RKO (cell line): ENCODE data around the gene FIBP.
A peak's percentile ranks its signal among the peaks of the same experiment; 100 is the strongest.
"Not testable (repeated sequence)": the region's sequence is repeated elsewhere in the genome, so short reads cannot be mapped to it uniquely, and the experiment has no call there.

Source experiments
- DNase-seq: peaks from one replicate; pipeline ENCODE4 v3.0.0-alpha.2; 2016; ENCODE audit warnings: low spot score

Gene FIBP

DNA sequence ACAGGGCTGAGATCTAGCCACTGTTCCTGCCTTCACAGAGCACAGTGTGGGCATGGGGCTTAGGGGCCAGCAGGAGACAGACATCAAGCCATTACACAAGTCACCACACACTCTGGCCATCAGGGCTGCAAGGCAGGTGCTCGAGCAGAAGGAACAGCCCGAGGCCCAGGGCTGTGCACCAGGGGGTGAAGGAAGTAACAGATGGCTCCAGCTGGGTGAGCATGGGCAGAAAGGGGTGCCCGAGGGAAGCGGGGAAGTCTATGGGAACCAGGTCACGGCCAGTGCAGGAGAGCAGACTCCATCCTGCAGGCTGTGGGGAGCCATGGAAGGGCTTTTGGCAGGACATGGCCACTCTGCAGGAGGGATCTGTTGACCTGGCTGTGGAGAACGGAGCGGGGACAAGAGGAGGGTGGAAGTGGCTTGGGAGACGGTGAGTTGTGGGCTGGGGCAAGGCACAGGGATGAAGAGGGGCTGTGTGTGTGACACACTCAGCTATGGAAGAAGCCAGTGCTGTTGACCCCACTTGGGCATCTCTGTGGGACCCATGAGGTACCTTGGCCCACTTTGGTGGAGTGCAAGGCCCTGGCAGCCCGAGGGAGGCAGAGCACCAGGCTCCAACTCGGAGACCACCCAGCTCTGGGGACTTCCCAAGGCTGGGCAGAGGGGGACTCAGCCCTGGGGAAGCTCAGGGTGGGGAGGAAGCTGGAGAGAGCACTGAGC lies 27.0 kb upstream of the FIBP start:
- DNase-seq: peak; percentile 75

DNA sequence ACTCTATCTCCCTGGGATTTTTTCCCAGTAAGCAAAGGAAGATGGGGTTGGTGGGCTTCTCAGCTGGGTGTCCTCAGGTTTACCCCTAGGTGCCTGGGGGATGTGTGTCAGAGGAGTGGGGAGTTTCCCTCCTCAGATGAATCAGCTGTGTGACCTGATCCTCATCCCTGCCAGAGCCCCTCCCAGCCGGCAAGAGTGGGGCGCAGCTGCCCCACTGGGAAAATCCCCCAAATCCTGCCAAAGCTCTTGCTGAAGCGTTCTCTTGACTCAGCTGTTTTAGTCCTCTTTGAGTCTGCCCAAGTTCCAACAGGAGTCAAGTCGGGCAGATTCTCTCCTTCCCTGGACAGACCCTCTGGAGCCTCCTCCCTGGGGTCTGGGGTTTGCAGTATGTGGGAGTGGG lies 24.6 kb upstream of the FIBP start:
- peak; percentile 96 for DNase-seq

DNA sequence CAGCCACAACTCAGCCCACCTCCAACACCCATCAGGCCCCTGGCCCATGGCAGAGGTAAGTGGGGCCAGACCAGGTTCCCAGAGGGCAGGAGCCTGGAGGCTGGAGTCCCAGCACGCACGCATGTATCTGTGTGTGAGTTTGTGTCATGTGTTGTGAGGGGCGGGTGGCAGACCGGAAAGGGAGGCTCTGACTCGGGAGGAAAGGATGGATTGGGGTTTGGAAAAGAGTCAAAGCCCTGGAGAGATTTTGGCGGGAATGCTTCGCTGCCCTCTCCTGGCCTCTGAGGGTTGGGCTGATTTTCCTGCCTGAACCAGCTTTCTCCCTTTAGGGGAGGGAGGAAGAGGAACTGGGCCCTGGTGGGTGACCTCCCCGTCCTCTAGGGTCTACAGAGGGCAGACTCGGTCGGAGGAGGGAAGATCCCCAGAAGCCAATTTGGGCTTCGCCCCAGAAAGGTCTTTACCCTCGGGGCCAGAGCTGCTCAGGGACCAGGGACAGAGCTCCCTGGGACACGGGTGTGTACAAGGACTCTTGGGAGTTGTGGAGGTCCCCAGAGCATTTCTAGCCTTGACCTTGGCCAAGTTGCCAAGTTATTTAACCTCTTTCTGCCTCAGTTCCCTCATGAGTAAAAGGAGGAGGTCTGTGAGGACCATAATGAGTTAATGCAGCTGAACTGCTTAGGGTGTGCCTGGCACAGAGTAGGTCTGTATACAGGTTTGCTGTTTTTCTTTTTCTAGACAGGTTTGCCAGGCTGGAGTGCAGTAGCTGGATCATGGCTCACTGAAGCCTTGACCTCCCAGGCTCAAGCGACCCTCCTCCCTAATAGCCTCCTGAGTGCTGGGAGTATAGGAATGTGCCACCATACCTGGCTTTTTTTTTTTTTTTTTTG lies 23.7 kb upstream of the FIBP start:
- DNase-seq: peak; percentile 97

DNA sequence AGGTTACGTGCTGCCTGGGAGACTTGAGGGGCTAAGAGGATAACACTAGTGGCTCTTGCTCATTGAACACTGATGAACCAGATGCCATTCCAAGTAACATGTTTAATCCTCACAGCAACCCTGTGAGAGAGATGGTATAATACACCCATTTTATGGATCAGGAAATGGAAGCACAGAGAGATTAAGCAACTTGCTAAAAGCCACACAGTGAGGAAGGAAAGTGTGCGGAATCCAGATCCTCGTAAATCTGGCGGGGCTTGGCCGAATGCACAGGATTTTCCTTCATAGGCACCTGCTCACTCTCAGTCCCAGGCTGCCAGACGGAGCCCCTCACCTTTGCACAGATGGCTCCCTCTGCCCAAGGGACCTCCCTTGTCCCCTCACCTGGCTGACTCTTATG lies 19.6 kb upstream of the FIBP start:
- DNase-seq: peak; percentile 61

DNA sequence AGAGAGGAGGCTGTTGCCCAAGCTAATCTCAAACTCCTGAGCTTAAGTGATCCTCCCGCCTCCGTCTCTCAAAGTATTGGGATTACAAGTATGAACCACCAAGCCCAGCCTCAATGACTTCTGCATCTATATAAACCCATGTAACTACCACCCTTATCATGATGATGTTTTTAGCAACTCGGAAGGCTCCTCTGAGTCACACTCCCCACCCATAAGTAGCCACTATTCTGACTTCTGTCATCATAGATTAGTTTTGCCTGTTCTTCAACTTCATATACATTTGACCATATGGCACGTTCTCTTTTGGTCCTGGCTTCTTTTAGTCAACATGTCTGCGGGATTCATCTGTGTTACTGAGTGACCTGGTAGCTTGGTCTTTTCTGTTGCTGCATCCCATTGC lies 18.3 kb upstream of the FIBP start:
- peak; percentile 78 for DNase-seq

DNA sequence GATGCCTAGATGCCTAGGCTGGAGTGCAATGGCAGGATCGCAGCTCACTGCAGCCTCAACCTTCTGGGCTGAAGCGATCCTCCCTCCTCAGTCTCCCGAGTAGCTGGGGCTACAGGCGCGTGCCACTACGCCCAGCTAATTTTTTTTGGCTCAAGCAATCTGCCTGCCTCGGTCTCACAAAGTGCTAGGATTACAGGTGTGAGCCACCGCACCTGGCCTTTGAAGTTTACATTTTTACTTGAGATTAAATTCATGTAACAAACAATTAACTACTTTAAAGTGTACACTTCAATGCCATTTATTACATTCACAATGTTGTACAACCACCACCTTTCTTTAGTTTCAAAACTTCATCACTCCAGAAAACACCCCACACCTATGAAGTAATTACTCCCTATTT lies 15.4 kb upstream of the FIBP start:
- DNase-seq: peak; percentile 34

DNA sequence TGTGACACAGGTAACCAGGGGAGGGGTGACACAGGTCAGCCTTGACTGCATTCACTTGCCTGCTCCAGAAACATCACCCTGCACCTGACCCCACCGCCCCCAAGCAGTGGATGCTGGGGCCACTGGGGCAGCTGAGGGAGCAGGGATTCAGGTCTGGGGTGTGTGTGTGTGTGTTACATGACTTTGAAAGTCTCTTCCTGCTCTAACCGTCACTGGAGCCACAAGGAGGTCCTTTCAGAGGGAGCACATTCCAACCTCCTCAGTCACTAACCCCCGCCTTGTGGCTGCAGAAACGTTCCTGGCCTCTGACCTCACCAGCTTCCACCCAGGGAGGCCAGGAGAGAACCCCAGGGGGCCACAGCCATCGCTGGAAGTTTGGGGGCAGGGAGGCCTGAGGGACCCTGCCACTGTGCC lies 14.8 kb upstream of the FIBP start:
- DNase-seq: peak; percentile 95

DNA sequence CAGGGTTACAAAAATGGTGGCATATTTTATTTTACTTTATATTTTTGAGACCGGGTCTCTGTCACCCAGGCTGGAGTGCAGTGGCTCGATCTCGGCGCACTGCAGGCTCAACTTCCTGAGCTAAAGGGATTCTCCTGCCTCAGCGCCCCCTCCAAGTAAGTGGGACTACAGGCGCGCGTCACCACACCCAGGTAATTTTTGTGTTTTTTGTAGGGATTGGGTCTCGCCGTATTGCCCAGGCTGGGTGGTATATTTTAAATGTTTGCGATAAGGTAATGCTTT lies 12.6 kb upstream of the FIBP start:
- peak; percentile 51 for DNase-seq

DNA sequence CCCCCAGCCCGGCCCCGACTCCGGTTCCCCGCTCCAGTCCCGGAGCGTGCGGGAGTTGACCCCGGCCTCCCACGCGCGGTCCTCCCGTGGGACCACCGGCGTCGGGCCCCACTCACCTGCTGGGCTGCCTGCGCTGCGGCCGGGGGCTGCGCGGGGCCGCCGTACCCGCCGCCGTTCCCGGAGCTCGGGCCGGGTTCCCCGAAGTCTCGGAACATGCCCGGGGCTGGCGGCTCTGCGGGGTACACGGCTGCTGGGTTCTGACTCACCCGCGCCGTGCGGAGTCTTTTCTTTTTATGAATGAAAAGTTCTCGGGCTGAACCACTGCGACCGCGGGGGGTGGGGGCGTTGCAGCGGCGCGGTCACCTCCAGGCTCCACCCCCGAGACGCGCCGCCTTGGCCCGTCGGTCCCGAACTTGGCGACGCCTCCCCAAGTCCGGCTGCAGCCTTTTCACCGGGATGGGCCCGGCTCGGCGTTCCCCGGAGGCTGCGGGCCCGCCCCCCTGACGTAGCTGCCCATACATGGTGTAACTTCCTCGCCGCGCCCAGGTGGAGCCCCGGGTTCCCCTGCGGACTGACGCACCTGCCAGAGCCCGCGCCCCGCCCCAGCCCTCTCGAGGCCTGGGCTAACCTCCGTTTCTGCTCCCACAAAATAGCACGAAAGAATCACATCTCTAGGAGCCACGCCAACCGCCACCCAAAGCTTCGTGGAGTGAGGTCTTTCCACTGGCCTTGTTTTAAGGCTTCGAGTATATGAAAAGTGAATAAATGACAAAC lies 12.0 kb upstream of the FIBP start, which contains the start of gene FOSL1:
Gene FOSL1, minus strand, starts transcription at position 264 of the 774 bp plus-strand sequence. Its CDS starts 49 bp downstream, at position 215.
- peak; percentile 98 for DNase-seq

DNA sequence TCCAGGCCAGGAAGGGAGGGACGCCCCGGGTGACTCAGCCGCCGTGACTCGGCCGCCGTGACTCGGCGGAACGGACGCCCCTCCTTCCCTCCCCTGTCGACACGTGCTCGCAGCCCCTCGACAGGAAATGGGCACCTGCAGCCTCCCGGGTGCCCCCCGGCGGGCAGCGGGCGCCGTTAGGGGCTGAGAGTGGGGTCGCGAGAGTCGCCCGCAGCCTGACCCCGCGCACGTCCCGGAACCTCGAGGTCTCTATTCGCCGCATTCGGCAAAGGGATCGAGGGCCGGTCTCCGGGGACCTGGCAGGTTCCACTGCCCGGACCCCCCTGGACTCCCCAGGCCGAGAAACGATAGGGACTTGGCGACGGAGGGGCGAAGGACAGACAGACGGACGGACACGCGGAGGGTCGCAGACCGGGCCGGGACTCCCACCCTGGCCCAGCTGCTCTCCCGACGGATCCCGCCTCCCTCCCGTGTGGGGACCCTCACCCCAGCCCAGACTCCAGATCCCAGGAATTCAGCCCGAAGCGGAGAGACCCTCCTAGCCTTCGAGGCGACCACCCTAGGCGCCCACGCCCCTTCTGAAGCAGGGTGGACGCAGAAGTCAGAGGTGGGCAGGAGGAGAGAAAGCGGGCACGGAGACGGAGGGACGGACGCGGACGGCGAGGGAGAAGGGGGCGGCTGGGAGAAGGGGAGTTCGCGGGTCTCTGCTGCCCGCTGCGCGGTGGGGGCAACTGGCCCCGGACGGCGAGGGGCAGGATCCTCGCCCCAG lies 11.3 kb upstream of the FIBP start:
- DNase-seq: peak; percentile 90

DNA sequence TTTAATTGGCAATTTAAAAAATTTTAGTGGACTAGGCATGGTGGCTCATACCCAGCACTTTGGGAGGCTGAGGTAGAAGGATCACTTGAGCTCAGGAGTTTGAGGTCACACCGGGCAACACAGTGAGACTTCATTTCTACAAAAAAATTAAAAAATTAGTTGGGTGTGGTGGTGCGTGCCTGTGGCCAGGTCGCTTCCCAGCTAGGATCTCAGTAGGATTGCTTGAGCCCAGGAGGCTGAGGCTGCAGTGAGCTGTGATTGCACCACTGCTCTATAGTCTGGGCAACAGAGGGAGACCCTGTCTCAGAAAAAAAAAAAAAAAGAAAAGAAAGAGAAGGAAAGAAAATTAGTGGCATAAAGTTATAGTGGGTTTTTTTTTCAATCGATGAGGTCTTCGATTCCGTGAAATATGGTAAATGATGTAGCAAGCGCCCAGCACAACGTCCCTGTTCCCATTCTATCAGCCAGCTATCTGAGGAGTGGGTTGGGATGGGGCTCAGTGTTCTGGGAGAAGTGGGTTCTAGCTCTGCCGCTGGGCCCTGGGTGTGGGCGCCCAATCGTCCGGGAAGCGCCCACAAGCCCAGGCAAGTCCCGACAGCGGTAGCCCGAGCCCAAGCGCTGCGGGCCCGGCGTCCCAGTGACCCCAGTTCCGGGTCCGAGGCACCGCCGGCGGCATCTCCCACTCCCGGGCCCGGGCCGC lies 10.5 kb upstream of the FIBP start:
- DNase-seq: no peak

DNA sequence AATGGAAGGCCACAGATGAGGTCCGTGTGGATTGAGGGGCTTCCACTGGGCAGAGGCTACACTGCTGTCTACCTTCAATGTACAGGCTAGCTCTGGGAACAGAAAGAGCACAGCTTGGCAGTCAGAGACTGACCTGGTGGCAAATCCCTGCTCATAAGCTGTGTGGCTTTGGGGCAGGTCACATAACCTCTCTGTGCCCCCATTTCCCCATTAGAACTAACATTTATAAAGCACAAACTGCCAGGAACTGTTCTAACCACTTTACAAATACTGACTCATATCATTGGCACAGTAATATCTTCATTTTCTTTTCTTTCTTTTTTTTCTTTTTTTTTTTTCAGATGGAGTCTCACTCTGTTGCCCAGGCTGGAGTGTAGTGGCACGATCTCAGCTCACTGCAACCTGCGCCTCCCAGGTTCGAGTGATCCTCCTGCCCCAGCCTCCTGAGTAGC lies 8.8 kb upstream of the FIBP start:
- DNase-seq: peak; percentile 49

DNA sequence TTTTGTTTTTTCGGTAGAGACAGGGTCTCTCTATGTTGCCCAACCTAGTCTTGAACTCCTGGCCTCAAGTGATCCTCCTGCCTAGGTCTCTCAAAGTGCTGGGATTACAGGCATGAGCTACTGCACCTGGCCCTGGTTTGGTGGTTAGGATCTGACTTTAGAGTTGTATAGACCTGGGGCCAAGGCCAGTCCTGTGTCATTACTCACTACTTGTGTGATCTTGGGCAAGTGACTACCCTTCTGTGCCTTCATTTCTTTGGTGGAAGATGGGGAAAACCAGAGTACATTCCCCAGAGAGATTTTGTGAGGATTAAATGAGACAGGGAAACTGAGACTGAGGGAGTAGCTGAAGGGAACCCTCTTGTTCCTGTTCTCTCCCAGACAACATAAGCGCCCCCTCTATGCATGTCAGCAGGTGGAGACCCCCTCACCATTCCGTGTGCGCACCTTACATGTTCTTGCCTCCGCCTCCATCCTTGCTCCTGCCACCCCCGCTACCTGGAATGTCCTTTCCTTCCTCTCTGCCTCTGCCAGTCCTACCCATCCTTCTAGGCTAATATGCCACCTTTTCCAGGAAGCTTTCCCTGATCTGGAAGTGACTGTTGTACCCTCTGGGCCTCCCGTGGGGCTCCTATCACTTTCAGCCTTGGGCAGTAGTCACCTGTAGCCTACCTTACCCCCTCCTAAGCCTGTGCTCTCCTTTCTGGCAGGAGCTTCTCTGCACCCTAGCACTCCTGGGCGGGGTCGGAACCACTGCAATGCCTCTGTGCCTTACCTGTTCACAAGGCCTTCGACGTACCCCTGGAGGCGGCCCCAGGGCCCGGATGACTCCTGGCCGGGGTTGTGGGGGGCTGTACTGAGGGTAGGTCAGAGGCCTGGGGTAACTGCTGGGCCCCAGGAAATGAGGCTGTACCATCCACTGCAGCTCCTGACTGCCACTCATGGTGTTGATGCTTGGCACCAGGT lies 8.0 kb upstream of the FIBP start:
- peak; percentile 71 for DNase-seq

DNA sequence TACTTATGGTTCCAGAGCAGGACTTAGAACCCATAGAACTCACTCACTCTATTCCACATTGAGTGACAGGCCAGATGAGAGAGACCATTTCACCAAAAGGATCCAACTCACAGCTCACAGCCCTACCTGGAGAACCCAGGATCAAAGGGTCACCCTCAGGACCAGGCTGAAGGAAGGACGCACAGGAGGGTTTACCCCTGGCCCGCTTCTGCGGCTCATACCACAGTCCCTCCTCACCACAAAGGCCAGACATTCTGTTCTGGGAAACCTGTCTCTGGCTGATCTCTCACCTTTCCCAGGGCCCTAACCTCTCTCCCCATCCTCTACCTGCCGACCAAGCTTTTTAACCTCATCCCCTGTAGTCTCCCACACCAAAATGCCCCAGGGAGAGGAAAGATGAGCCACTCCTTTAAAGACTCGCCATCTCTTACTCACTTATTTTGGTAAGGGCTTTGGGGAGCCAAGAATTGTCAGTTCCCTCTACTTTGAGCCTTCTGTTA lies 7.3 kb upstream of the FIBP start:
- peak; percentile 65 for DNase-seq

DNA sequence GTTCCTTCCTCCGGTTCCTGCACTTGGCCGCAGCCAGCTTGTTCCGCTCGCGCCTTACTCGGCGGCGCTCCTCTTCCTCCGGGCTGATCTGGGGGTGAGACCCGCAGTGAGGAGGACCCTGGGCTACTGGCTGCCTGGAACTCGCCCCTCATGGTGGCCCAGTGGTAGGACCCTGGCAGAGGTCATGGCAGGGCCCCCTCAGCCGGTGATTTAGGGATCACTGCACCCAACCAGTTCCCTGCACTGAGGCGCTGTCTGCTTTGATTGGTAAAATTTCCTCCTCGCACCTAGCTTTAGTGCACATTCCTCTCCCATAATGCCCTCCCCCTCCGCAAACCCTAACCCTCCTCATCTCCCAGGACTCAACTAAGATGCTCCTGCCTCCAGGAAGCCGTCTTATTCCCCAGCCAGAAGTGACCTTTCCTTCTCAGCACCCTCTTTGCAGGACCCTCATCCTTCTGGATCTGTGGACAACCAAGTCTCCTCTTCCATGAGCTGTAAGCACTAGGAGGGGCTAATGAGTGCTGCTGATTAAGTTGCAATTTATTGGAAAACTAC lies 5.8 kb upstream of the FIBP start:
- DNase-seq: peak; percentile 87

DNA sequence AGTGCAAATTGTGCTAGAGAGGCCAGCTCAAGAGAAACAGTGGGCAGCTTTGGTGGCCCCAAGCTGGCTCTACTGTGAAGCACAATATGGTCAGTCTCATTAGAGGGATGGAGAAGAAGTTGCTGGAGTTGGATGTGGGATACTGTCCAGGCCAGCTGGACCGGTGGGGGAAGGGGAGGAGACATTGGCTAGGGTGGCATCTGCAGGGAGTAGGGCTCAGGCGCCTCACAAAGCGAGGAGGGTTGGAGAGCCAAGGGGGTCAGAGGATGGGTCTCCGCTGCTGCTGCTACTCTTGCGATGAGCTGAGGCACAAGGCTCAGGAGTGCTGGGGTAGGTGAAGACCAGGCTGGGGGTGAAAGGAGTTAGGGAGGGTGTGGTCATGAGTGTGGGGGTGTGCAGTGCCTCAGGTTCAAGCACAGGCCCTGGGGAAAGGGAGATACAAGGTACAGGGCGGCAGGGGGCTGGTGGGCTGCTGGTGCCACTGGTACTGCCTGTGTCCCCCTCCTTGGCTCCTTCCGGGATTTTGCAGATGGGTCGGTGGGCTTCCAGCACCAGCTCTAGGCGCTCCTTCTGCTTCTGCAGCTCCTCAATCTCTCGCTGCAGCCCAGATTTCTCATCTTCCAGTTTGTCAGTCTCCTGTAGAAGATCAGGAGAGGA lies 4.5 kb upstream of the FIBP start:
- peak; percentile 85 for DNase-seq

DNA sequence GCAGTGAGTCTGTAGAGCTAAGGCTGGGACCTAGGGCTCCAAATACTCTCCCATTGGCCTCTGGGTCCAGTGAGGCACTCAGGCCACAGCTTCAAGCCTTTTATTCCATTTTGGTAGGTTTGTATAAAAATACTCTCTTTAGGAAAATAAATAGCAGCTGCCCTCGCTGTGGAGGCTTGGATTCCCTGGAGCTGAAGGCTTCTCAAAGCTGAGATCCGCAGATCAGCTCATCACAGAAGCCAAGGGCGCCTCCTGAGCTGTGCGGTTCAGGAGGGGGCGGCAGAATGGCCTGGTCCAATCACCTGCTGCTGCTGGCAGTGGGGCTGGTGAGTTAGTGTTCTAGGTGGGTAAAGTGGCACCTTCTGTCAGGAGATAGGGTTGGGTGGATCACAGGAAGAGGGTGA lies 3.9 kb upstream of the FIBP start:
- not testable (repeated sequence) for DNase-seq

DNA sequence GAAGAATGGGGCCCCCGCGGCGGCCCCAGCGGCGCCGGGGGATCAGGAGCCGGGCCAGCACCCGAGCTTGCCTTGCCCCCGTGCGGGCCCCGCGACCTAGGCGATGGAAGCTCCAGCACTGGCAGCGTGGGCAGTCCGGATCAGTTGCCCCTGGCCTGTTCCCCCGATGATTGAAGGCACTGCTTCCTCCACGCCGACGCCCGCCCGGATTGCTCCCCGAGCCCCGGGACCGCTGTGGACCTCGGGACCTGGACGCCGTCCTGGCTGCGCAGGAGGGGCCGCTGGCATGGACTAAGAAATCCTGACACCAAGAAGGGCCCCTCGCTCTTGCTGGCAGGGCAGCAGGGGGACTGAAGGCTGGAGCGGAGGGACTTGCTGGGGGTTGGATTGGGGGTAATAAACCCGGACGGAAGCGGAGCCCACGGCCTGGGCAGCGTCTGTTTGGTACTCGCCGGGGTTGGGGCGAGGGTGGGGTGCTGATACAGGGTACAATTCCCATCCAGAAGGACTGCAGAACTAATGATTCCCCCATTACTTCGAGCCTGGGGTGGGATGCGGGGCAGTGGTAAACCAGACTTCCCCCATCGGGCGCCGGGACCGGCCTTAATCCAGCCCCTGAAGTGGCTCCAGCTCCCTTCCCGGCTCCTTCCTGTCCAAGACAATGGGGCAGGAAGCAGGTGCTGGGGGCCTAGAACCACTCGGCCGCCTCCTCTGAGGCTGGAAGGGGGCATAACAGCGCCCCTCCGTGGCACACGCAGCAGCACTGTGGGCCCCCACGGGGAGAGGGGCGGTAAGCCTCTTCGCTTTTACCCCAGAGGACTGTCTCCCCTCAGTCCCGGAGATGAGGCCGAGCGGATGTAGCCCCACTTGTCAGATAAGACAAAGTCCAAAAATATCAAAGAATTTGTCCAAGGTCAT lies 3.2 kb upstream of the FIBP start:
- peak; percentile 92 for DNase-seq
